ENCODE results near the gene NF2. TPM values are rescaled to one million over a fixed set of nuclear protein-coding genes. Genes with fewer than 3 reads are reported as not detected.

Gene NF2
- total RNA-seq, 1 experiment from 2014 or later = 190 TPM

GRCh38 chr22:29569011-29569678, 34.3 kb upstream of the NF2 start:
- H3K27ac ChIP-seq (ENCODE audit: low read length) = no peak overlapping the region
- H3K4me1 ChIP-seq (ENCODE audit: control insufficient read depth, insufficient read depth, low read length) = no peaks in the 10 kb centered on the region
- no peaks in the 10 kb centered on the region for H3K36me3 ChIP-seq (ENCODE audit: control insufficient read depth, insufficient read depth, low read length)
- intact Hi-C loops (cut with micrococcal nuclease; ENCODE audit: unreplicated experiment) = no loop called here
- TF ChIP-seq REST (IDR thresholded peaks at IDR 0.05; ENCODE audit: insufficient read depth in 1 of 2, low read depth in 2 of 2, low read length in 1 of 2) (no peak), POLR2AphosphoS5 (IDR thresholded peaks at IDR 0.05; ENCODE audit: low read depth, low read length) (no peak), SIN3A (IDR thresholded peaks at IDR 0.05; ENCODE audit: borderline replicate concordance, insufficient read depth, low read depth, low read length) (no peak), TCF7L2 (IDR thresholded peaks at IDR 0.05; ENCODE audit: low read depth, low read length) (no peak)
- TF ChIP-seq, protein P1, sequence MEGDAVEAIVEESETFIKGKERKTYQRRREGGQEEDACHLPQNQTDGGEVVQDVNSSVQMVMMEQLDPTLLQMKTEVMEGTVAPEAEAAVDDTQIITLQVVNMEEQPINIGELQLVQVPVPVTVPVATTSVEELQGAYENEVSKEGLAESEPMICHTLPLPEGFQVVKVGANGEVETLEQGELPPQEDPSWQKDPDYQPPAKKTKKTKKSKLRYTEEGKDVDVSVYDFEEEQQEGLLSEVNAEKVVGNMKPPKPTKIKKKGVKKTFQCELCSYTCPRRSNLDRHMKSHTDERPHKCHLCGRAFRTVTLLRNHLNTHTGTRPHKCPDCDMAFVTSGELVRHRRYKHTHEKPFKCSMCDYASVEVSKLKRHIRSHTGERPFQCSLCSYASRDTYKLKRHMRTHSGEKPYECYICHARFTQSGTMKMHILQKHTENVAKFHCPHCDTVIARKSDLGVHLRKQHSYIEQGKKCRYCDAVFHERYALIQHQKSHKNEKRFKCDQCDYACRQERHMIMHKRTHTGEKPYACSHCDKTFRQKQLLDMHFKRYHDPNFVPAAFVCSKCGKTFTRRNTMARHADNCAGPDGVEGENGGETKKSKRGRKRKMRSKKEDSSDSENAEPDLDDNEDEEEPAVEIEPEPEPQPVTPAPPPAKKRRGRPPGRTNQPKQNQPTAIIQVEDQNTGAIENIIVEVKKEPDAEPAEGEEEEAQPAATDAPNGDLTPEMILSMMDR (IDR thresholded peaks at IDR 0.05) = no peak
- CTCF ChIA-PET = no interaction called here
- POLR2A ChIA-PET = no interaction called here
- DNase-seq (ENCODE audit: low read depth, low spot score) (no peak), ATAC-seq (no peak)
- no peak overlapping the region for H3K4me3 ChIP-seq (ENCODE audit: low read depth in 2 of 2, low read length in 2 of 2)
- no peaks in the 10 kb centered on the region for H3K27me3 ChIP-seq (ENCODE audit: control insufficient read depth, insufficient read depth, low read length)
- H3K9me3 ChIP-seq (ENCODE audit: control insufficient read depth, insufficient read depth, low read depth, low read length) = no peaks in the 10 kb centered on the region
- in situ Hi-C loops (cut with HindIII; ENCODE audit: low pct_unique_long_range_greater_than_20kb, low sequenced_read_pairs) = no loop called here
- BruUV-seq (replicated peaks) = no TSS peak

DNA sequence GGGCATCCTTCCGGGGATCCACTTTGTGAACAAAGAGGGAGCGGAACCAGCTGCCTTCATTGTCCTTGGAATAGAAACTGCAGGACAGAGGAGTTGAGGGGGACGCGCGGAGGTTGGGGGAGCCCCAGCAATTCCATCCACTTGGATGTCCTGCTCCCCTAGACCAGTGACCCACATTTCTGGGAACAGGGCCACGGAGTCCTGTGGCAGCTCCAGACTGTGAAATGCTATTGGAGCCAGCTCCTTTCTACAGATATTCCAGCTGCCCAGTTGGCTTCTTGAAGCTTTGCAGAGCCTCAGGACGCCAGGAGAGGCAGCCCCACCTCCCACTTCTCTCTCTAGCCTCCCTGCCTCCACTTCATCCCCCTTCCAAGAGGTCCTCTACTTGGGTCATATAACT, 33.0 kb upstream of the NF2 start:
- H3K9me3 ChIP-seq (ENCODE audit: control insufficient read depth, insufficient read depth, low read depth, low read length) = no peaks in the 10 kb centered on the region
- H3K27me3 ChIP-seq (ENCODE audit: control insufficient read depth, insufficient read depth, low read length) = no peaks in the 10 kb centered on the region
- no peak overlapping the region for H3K4me3 ChIP-seq (ENCODE audit: low read depth in 2 of 2, low read length in 2 of 2)
- no peak for TF ChIP-seq SIN3A (IDR thresholded peaks at IDR 0.05; ENCODE audit: borderline replicate concordance, insufficient read depth, low read depth, low read length)
- TF ChIP-seq, protein P1 (IDR thresholded peaks at IDR 0.05) = no peak
- no peak overlapping the region for H3K27ac ChIP-seq (ENCODE audit: low read length)
- in situ Hi-C loops (cut with HindIII; ENCODE audit: low pct_unique_long_range_greater_than_20kb, low sequenced_read_pairs) (no loop called here), intact Hi-C loops (cut with micrococcal nuclease; ENCODE audit: unreplicated experiment) (no loop called here)
- H3K36me3 ChIP-seq (ENCODE audit: control insufficient read depth, insufficient read depth, low read length) = no peaks in the 10 kb centered on the region
- ATAC-seq (no peak), DNase-seq (ENCODE audit: low read depth, low spot score) (no peak)
- no peaks in the 10 kb centered on the region for H3K4me1 ChIP-seq (ENCODE audit: control insufficient read depth, insufficient read depth, low read length)
- no TSS peak for BruUV-seq (replicated peaks)
- CTCF ChIA-PET = no interaction called here
- POLR2A ChIA-PET = no interaction called here
